Measurements from ENCODE around the gene TCF7. TPM values are rescaled to one million over a fixed set of nuclear protein-coding genes. Genes with fewer than 3 reads are reported as not detected.

Gene TCF7
- polyA plus RNA-seq, 1 donor from 2014 or later, result 0.15 TPM

DNA sequence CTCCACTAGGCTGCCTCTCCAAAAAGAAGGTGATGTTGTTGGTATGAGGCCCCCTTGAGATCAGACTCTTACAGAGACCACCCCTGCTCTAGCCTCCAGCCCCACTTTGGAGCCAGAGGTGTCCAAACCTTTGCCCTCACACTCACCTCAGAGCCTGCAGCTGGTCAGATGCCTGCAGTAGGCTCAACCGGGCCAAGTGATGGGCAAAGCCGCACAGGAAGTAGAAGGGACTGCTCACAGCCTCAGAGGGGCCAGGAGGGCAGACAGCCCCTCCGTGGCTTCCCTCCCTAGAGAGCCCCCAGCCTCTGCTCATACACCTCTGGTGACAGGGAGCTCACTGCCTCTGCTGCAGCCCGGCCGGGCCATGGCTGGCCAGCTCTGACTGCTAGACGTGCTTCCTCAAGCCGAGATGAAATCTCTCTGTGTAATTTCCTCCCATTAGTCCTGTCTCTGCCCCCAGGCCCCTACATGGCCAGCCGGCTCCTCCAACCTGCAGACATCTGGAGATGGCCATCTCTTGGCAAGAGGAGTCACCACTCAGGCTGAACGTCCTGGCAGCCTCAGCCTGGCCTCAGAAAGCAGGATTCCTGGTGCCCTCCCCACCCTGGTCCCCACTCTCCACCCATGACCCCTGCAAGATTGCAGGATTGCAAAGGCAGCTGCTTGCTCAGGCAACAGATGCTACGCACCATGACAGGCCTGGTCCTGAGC is 7.3 kb upstream of the TCF7 start:
- Histone ChIP-seq H3K27me3 (ENCODE audit: insufficient read depth, low read depth, low read length) (peaks cover 5% of the 10 kb centered on the region), H3K4me2 (ENCODE audit: low read length) (no peak overlapping the region), H3K9ac (ENCODE audit: low read length) (no peak overlapping the region), H3F3A (ENCODE audit: insufficient read depth, low read length, poor library complexity, severe bottlenecking) (no peaks in the 10 kb centered on the region), H3K9me3 (ENCODE audit: low read length) (no peaks in the 10 kb centered on the region), H3K27ac (ENCODE audit: low read length) (no peak overlapping the region), H2AFZ (ENCODE audit: low read depth, low read length) (no peak overlapping the region), H3K36me3 (ENCODE audit: insufficient read depth, low read length) (no peaks in the 10 kb centered on the region), H3K4me3 (ENCODE audit: low read length) (no peak overlapping the region), H3K79me2 (replicated peaks; ENCODE audit: insufficient read depth, low read length) (no peaks in the 10 kb centered on the region), H4K20me1 (ENCODE audit: insufficient read depth) (no peaks in the 10 kb centered on the region), H3K9me2 (ENCODE audit: insufficient read depth, low read length) (no peaks in the 10 kb centered on the region)
- TF ChIP-seq POLR2AphosphoS5 (IDR thresholded peaks at IDR 0.05) (no peak), SMC3 (conservative IDR thresholded peaks at IDR 0.05; ENCODE audit: poor library complexity) (no peak), EP300 (conservative IDR thresholded peaks at IDR 0.05; ENCODE audit: poor library complexity, severe bottlenecking) (no peak), MXI1 (conservative IDR thresholded peaks at IDR 0.05; ENCODE audit: poor library complexity, severe bottlenecking) (no peak), TAF1 (IDR thresholded peaks at IDR 0.05; ENCODE audit: low read depth) (no peak)
- TF ChIP-seq, protein P1, sequence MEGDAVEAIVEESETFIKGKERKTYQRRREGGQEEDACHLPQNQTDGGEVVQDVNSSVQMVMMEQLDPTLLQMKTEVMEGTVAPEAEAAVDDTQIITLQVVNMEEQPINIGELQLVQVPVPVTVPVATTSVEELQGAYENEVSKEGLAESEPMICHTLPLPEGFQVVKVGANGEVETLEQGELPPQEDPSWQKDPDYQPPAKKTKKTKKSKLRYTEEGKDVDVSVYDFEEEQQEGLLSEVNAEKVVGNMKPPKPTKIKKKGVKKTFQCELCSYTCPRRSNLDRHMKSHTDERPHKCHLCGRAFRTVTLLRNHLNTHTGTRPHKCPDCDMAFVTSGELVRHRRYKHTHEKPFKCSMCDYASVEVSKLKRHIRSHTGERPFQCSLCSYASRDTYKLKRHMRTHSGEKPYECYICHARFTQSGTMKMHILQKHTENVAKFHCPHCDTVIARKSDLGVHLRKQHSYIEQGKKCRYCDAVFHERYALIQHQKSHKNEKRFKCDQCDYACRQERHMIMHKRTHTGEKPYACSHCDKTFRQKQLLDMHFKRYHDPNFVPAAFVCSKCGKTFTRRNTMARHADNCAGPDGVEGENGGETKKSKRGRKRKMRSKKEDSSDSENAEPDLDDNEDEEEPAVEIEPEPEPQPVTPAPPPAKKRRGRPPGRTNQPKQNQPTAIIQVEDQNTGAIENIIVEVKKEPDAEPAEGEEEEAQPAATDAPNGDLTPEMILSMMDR (IDR thresholded peaks at IDR 0.05; ENCODE audit: poor library complexity, severe bottlenecking), result no peak

GRCh38 chr5:134107779-134108178 is 6.7 kb upstream of the TCF7 start:
- no peaks in the 10 kb centered on the region for H3K79me2 ChIP-seq (replicated peaks; ENCODE audit: insufficient read depth, low read length)
- no peak overlapping the region for H2AFZ ChIP-seq (ENCODE audit: low read depth, low read length)
- no peaks in the 10 kb centered on the region for H4K20me1 ChIP-seq (ENCODE audit: insufficient read depth)
- no peak overlapping the region for H3K27ac ChIP-seq (ENCODE audit: low read length)
- no peaks in the 10 kb centered on the region for H3K36me3 ChIP-seq (ENCODE audit: insufficient read depth, low read length)
- no peaks in the 10 kb centered on the region for H3K9me3 ChIP-seq (ENCODE audit: low read length)
- no peaks in the 10 kb centered on the region for H3F3A ChIP-seq (ENCODE audit: insufficient read depth, low read length, poor library complexity, severe bottlenecking)
- TF ChIP-seq, protein P1 (IDR thresholded peaks at IDR 0.05; ENCODE audit: poor library complexity, severe bottlenecking), result no peak
- no peak for TF ChIP-seq POLR2AphosphoS5 (IDR thresholded peaks at IDR 0.05)
- TF ChIP-seq RAD21 (conservative IDR thresholded peaks at IDR 0.05), result no peak
- no peak for TF ChIP-seq MXI1 (conservative IDR thresholded peaks at IDR 0.05; ENCODE audit: poor library complexity, severe bottlenecking)
- no peaks in the 10 kb centered on the region for H3K9me2 ChIP-seq (ENCODE audit: insufficient read depth, low read length)
- H3K4me2 ChIP-seq (ENCODE audit: low read length), result no peak overlapping the region
- peaks cover 11% of the 10 kb centered on the region for H3K27me3 ChIP-seq (ENCODE audit: insufficient read depth, low read depth, low read length)
- H3K4me3 ChIP-seq (ENCODE audit: low read length), result no peak overlapping the region
- H3K9ac ChIP-seq (ENCODE audit: low read length), result no peak overlapping the region

GRCh38 chr5:134110382-134110781 is 4.1 kb upstream of the TCF7 start:
- H2AFZ ChIP-seq (ENCODE audit: low read depth, low read length), result no peak overlapping the region
- H3K9me2 ChIP-seq (ENCODE audit: insufficient read depth, low read length), result no peaks in the 10 kb centered on the region
- no peaks in the 10 kb centered on the region for H3K9me3 ChIP-seq (ENCODE audit: low read length)
- H3K27ac ChIP-seq (ENCODE audit: low read length), result no peak overlapping the region
- no peaks in the 10 kb centered on the region for H4K20me1 ChIP-seq (ENCODE audit: insufficient read depth)
- no peak overlapping the region for H3K9ac ChIP-seq (ENCODE audit: low read length)
- no peak overlapping the region for H3K4me3 ChIP-seq (ENCODE audit: low read length)
- no peak overlapping the region for H3K4me2 ChIP-seq (ENCODE audit: low read length)
- H3K79me2 ChIP-seq (replicated peaks; ENCODE audit: insufficient read depth, low read length), result no peaks in the 10 kb centered on the region
- H3F3A ChIP-seq (ENCODE audit: insufficient read depth, low read length, poor library complexity, severe bottlenecking), result no peaks in the 10 kb centered on the region
- H3K27me3 ChIP-seq (ENCODE audit: insufficient read depth, low read depth, low read length), result peaks cover 29% of the 10 kb centered on the region
- TF ChIP-seq SMC3 (conservative IDR thresholded peaks at IDR 0.05; ENCODE audit: poor library complexity), result no peak
- no peak for TF ChIP-seq MXI1 (conservative IDR thresholded peaks at IDR 0.05; ENCODE audit: poor library complexity, severe bottlenecking)
- TF ChIP-seq POLR2AphosphoS5 (IDR thresholded peaks at IDR 0.05), result no peak
- no peak for TF ChIP-seq EZH2 (IDR thresholded peaks at IDR 0.05; ENCODE audit: borderline replicate concordance, insufficient read depth, low read length, poor library complexity, severe bottlenecking)
- TF ChIP-seq, protein P1 (IDR thresholded peaks at IDR 0.05; ENCODE audit: poor library complexity, severe bottlenecking), result no peak
- TF ChIP-seq TAF1 (IDR thresholded peaks at IDR 0.05; ENCODE audit: low read depth), result no peak
- TF ChIP-seq EP300 (conservative IDR thresholded peaks at IDR 0.05; ENCODE audit: poor library complexity, severe bottlenecking), result no peak
- TF ChIP-seq RAD21 (conservative IDR thresholded peaks at IDR 0.05), result no peak
- TF ChIP-seq, protein P2, sequence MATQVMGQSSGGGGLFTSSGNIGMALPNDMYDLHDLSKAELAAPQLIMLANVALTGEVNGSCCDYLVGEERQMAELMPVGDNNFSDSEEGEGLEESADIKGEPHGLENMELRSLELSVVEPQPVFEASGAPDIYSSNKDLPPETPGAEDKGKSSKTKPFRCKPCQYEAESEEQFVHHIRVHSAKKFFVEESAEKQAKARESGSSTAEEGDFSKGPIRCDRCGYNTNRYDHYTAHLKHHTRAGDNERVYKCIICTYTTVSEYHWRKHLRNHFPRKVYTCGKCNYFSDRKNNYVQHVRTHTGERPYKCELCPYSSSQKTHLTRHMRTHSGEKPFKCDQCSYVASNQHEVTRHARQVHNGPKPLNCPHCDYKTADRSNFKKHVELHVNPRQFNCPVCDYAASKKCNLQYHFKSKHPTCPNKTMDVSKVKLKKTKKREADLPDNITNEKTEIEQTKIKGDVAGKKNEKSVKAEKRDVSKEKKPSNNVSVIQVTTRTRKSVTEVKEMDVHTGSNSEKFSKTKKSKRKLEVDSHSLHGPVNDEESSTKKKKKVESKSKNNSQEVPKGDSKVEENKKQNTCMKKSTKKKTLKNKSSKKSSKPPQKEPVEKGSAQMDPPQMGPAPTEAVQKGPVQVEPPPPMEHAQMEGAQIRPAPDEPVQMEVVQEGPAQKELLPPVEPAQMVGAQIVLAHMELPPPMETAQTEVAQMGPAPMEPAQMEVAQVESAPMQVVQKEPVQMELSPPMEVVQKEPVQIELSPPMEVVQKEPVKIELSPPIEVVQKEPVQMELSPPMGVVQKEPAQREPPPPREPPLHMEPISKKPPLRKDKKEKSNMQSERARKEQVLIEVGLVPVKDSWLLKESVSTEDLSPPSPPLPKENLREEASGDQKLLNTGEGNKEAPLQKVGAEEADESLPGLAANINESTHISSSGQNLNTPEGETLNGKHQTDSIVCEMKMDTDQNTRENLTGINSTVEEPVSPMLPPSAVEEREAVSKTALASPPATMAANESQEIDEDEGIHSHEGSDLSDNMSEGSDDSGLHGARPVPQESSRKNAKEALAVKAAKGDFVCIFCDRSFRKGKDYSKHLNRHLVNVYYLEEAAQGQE (IDR thresholded peaks at IDR 0.05; ENCODE audit: borderline replicate concordance), result no peak
- no peaks in the 10 kb centered on the region for H3K36me3 ChIP-seq (ENCODE audit: insufficient read depth, low read length)
